Activated naive CD4-positive, alpha-beta T cell (primary cell): ENCODE results near the gene HMCN2.
A peak's percentile ranks its signal among the peaks of the same experiment; 100 is the strongest.

Experiments used
- DNase-seq, 4 experiments: peaks; one replicate each; lab custom pipeline; 2025; lab: John Stamatoyannopoulos, UW

Gene HMCN2, protein sequence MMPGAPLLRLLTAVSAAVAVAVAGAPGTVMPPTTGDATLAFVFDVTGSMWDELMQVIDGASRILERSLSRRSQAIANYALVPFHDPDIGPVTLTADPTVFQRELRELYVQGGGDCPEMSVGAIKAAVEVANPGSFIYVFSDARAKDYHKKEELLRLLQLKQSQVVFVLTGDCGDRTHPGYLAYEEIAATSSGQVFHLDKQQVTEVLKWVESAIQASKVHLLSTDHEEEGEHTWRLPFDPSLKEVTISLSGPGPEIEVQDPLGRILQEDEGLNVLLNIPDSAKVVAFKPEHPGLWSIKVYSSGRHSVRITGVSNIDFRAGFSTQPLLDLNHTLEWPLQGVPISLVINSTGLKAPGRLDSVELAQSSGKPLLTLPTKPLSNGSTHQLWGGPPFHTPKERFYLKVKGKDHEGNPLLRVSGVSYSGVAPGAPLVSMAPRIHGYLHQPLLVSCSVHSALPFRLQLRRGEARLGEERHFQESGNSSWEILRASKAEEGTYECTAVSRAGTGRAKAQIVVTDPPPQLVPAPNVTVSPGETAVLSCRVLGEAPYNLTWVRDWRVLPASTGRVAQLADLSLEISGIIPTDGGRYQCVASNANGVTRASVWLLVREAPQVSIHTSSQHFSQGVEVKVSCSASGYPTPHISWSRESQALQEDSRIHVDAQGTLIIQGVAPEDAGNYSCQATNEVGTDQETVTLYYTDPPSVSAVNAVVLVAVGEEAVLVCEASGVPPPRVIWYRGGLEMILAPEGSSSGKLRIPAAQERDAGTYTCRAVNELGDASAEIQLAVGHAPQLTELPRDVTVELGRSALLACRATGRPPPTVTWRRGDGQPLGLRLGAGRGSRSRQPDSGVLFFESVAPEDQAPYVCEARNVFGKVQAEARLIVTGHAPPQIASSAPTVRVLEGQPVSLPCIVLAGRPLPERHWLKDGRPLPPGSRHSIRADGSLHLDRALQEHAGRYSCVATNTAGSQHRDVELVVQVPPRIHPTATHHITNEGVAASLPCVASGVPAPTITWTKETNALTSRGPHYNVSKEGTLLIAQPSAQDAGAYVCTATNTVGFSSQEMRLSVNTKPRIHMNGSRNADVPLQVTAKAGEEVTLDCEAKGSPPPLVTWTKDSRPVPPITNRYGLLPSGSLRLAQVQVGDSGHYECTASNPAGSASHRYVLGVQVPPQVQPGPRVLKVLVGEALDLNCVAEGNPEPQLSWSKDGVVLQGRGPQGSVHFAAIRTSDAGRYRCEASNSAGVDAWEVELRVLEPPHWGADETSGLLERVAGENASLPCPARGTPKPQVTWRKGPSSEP (N-terminal part only)

DNA sequence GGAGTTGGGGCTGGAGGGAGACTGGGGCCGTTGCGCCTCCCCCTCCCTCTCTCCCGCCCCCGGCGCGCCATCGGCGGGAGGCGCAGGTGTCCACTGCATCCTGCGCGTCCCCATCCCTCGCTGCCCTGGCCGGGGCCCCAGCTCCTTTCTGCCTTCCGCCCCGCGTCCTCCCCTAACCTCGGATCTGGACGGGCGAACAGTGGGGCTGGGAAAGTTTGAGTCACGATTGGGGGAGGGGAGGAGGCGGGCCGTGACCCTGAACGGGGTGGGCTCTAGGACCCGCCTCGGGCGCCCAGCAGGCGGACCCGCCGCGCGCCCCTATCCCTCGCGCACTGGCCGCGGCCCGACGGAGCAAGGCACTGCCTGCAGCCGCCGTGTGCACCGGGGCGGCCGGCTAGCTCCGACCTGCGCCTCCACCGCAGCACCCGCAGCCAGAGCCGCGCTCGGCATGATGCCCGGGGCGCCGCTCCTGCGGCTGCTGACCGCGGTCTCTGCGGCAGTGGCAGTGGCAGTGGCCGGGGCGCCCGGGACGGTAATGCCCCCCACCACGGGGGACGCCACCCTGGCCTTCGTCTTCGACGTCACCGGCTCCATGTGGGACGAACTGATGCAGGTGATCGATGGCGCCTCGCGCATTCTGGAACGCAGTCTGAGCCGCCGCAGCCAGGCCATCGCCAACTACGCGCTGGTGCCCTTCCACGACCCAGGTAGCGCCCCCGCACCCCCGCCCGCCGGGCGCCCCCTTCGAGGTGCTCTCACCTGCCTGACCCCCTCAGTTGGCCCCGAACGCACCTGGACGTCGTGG is at the start of gene HMCN2:
TSS of gene HMCN2 (plus strand) at position 330 of the 805 bp plus-strand sequence. CDS start at position 449, 119 bp downstream.
- DNase-seq: no peak

DNA sequence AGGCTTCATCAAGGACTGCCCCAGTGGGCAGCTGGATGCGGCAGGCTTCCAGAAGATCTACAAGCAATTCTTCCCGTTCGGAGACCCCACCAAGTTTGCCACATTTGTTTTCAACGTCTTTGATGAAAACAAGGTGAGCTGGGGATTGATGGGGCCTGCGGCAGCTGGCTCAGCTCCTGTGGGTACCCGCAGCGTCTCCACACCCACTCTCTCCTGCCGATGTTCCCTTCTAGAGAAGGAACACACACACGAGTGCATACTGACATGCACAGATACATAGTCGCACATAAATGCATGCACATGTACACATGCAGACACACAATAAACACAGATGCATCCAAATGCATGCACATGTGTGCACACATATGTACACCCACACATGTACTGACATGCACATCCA is 47.7 kb upstream of the HMCN2 start:
- no peak for DNase-seq

DNA sequence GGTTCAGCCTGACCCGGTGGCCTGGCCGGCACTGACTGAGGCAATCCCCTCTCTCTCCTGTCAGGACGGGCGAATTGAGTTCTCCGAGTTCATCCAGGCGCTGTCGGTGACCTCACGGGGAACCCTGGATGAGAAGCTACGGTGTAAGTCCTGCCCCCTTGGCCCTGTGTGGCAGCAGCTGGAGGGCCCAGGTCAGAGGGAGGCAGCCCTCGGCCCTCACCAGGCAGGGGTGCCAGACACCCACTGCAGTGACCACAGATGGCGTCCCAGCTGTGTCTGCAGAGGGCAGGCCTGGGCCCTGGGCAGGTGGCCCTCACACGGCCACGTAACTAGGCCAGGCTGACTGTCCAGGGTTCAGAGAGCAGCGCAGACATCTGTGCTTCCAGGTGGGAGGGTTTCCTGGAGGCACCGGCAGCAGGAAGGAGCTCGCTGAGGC is 45.9 kb upstream of the HMCN2 start:
- no peak for DNase-seq

DNA sequence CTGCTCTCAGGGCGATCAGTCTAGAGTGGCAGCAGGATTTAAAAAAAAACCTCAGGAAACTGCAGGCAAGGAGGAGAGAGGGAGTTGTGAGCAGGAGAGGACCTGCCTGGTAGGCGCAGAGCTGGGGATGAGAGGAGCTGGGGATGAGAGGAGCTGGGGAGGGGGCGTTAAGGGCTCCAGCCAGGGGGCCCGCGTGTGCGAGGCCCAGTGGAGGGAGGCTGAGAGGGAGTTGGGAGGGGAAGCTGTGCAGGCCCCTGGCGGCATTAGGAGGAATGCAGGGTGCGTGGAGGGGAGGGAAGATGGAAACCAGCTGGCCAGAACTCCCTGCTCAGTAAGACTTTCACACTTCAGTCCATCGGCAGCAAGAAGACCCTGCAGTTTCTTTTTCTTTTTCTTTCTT is 45.2 kb upstream of the HMCN2 start:
- no peak for DNase-seq

DNA sequence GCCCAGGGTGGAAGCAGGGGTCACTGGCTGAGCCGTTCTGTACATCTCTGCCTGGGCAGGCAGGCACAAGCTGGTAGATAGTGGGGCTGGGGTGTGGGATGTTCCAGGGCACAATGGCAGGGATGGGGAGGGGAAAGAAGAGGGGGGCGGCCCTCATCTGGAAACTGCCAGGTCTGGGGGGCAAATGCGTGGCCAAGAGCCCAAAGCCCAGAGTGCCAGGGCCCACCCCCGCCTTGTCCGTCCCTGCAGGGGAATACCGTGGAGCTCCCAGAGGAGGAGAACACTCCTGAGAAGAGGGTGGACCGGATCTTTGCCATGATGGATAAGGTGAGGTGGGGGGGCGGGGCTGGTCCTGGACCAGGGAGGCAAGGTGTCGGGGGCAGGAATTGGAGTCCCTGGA is 42.7 kb upstream of the HMCN2 start:
- no peak for DNase-seq

DNA sequence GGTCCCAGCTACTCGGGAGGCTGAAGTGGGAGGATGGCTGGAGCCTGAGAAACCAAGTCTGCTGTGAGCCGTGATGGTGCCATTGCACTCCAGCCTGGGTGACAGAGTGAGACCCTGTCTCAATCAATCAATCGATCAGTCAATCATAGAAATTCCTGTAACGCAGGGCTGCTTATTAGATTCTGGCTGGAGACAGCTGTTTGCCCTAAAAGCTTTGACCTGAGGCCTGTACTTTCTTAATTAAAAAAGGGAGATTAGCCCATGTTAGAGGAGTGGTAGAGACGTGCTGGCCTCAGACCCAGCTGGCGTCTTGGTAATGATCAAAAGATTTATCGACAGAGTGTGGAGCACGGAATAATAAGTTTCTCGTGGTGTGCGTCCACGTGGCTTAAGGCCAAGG is 40.5 kb upstream of the HMCN2 start:
- DNase-seq: no peak

DNA sequence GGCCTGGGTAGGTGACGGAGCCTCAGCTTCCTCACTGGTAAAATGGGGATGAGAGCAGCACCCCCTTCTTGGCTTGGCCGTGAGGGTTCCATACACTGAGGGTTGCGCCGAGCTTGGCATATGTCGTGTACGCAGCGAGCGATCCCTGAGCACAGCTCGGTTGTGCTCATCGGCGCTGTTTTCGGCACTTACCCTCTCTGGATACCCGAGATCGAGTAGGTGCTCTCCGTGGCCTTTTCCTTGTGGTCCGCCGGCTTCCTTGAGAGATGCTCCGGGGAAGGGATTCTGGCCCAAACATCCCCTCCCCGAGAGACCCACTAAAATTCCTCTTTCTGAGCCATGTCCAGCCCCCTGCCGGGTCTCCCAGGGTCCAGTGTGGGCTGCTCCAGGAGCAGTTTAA is 40.0 kb upstream of the HMCN2 start:
- no peak for DNase-seq

DNA sequence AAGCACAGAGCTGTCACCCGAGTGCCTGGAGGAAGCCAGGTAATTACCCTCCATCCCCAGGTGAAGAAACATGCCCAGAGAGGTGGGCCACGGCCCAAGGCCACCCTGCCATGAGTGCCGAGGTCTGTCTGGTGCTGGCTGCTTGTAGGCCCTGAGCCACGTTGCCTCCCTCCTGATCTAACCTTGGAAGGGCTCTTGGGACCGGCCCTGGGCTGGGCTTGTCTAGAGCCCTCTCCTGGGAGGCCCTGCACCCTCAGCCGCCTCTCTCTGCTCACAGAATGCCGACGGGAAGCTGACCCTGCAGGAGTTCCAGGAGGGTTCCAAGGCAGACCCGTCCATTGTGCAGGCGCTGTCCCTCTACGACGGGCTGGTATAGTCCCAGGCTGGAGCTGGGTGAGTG is 39.4 kb upstream of the HMCN2 start:
- no peak for DNase-seq

DNA sequence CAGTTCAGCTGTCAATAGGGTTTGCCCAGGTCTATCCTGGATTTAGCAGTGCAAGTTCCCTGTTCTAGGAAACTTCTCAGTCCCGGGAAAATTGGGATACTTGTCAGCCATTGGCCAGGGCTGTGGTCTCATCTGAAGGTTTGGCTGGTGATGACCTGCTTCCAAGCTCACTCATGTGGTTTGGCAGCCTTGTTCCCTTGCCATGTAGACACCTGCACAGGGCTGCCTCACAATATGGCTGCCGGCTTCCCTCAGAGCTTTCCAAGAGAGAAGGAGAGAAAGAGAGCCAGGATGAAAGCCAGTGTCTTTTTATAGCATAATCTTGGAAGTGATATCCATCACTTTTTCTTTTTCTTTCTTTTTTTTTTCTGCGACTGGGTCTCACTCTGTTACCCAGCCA is 37.7 kb upstream of the HMCN2 start:
- no peak for DNase-seq

DNA sequence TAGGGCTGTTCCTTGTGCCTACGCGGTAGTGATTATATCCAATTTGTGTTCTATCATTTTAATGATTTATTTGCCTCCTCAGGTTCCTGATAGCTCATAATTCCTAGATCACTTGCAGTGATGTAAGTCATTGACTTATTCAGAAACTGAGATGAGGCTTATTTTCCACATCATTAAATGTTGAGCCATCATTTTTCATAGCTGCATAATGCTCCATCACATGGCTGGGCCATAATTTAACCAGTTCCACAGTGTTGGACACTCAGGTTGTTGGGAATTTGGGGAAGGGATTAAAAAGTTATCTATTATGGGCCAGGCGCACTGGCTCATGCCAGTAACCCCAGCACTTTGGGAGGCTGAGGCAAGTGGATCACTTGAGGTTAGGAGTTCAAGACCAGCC is 35.8 kb upstream of the HMCN2 start:
- no peak for DNase-seq

DNA sequence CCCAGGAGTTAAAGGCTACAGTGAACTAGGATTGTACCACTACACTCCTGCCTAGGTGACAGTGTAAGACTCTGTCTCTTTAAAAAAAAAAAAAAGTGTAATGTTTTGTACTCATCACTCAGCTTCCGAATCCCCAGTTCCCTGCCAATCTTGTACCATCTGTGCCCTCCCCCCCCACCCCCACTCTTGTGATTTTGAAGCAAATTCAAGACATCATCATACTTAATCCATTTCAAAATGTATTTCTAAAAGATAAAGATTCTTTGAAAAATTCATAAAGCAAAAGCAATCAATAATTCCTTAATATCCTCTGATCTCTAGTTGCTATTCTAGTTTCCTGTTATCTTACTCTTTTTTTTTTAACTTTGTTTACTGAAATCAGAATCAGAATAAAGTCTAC is 34.9 kb upstream of the HMCN2 start:
- no peak for DNase-seq

DNA sequence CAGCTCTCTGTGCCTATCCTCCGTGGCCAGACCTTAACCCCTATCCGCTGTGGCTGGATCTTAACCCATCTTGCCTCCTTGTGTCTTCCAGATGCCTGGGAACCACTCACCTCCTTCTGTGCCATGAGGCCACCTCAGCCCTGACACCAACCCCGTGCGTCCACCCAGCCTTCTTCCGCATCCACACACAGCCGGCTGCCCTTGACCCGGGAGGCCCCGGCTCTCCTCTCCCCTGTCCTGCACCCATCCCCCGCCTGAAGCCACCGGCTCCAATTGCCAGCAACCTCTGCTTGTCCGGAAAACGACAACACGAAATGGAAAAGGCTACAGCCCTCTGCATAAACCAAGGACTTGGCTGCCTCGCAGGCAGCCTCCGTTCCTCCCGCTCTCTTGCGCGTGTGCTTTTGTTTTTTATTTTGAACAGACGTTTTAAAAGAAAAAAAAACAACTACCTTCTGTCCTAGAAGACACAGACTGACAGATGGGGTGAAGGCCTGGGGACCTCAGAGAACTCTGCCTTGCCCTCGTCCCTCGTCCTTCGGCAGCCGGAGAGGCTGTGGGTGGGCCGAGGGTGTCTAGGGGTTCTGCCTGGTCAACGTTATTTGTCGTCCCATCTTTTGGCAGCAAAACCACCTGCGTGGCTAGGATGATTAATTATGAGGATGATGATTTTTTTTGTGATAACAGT is 32.5 kb upstream of the HMCN2 start:
- DNase-seq: no peak

DNA sequence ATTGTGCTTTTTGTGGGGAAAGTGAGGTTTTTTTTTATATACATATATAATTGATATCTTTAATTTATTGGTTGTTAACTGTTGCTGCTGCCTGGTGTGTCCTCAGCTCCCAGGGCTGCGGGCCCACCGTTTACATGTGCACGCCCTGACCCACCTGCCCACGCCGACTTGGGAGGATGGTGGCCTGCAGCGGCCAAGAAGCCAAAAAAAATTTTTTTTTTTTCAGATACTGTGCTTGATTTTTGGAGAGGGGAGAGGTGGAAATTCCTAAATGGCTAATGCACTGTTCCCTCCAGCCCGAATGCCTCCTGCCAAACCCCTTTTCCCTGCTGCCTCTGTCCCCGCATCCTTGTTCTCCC is 32.0 kb upstream of the HMCN2 start:
- no peak for DNase-seq

DNA sequence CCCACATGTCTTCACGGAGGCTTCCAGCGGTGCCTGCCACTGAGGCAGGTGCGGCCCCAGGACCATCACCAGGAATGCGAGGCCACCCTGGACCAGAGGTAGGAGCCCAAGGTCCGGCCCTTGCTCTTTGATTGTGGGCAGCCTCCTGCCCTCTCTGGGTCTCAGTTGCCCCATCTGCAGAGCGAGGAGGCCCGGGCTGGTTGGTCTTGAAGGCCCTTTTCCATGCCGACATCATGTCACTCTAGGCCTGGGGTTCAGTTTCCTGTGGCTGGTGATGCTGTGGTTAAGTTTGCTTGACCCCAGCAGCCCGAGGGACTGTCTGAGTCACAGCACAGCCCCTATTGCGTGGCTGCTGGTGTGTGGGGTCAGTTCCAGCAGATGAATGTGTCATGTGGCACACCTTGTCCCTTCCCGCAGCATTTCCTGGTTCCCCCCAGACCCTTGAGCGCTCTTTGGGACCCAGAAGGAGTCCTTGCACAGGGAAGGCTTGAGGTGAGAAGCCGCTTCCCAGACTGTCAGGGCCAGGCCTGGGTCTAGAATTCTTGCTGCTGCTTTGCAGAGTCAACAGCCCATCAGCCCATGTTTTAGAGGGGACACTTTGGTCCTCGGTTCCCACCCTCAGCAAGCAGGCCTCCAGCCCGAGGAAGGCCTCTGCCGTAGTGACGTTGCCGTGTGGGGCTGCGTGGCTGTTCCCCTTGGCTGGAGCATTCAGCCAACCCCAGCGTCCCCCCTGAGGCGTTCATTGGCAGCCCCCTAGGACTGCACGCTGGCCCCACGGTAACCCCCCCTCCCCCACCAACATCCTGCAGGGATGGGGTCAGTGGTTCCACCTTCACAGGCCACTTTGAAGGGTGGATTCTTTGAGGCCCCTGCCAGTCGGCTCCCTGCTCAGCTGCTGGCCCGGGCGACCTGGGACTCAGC is 31.0 kb upstream of the HMCN2 start:
- no peak for DNase-seq

DNA sequence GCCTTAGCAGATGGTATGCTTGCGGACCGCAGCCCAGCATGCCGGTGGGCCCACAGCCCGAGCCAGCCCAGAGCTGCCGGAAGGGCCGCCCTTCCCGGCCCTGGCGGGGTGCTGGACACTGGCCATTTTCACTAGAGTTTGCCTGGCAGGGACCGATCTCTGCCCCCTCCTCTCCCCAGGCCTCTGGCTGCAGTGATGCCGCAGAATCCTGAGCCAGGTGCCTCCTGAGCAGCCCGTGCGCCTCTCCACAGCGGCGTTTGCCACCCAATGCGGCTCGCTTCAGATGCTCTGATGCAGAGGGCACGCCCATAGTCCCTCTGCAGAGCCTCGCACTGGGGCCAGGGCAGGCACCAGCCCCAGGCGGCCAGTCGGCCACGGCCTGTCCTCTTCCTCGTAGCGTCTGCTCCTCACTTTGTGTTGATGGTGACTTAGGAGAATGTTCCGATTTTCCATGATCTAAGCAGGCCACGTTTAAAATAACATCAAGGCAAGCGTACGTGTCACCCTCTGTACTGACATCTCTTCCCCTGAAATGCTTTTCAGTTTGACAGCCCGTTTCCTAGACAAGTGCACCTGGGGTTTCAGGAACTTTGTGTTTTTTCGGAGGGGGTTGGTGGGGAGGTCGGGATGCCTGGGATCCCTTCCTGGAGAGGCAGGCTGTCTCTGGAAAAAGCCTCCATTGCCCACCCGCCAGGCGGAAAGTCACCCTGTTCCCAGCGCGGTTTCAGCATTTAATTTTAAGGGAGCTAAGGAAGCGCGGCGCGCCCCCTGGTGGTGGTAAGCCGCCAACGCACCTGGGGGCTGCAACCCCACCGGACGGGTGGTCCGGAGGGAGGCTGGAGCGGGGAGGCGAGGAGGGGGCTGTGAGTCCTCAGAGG is 29.8 kb upstream of the HMCN2 start:
- DNase-seq: peak; percentile 40 to 63 (median 50)

DNA sequence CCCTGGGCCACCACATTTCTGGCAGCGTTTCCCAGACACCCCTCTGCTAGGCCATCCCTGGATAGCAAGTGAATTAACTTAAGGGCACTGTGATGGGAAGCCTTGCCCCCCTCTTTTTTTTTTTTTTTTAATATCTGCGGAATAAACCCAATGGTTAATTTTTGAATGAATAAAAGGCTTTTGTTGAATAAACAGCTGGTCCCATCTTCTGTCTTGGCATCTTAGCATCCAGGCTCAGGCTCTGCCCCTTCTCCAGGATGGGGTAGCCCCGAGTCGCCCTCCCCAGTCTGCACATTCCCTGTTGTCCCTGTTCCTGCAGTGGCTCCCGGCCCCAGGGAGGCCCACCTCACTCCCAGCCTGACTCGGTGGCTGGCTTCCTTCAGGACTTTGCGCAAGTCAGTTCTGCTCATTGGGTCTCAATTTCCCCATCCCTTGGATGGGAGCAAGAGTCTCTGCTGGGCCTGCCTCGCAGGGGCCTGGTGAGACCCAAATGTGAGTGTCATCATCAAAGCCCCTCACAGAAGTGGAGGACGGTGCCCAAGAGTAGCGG is 29.0 kb upstream of the HMCN2 start:
- DNase-seq: no peak

DNA sequence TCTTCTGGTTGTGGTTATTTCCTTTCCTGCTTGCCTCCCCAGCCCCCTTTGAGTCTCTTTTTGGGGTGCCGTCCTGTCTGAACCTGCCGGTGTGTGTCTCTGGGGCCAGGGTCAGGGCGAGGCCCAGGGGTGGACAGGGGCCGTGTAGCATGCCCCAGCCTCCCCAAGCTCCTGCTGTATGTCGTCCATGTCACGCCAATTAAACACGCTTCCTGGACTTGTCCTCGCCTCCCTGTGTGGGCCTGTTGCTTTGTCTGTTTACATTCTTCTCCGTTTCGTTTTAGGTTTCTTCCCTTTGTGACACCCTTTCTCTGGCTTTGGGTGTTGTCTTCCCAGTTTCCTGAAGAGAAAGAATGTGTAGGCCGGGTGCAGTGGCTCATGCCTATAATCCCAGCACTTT is 28.5 kb upstream of the HMCN2 start:
- DNase-seq: no peak

DNA sequence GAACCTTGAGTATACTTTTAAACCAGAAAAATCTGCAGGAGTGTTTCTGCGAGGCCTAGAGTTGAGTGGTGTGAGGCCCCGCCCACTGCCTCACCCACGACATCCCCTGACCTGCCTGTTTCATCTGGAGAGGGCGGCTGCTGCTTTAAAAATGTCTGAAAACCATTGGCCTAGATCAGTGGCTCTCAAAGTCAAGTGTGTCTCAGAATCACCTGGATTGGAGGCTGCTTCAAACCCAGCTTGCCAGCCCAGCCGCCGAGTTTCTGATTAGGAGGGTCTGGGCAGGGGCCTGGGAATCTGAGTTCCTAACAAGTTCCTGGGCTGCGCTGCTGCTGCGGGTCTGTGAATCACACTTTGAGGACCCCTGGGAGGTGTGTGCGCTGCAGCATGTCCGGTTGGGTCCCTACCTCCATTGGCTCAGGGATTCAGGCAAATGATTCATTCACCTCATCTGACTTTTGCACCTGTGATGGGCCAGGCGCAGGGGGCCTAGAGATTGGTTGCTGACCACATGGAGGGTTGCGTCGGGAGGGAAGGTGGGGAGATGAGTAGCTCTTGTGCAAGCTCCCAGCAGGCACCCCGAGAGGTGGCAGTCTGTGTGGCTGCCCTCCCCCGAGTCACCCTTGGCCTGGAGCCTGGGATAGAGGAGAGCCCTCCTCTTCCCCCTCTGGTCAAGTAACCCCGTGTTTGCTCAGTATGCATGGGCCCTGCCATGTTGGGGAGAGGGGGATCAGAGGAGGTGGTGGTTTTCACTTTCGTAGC is 27.6 kb upstream of the HMCN2 start:
- DNase-seq: no peak
